H1 (cell line): ENCODE results near the gene AVPR2. TPM values are rescaled to one million over a fixed set of nuclear protein-coding genes. Genes with fewer than 3 reads are reported as not detected.

ENCODE experiments used
- CTCF ChIA-PET: fragments of 300-600 bp; sonication (Branson Sonifier 250); formaldehyde crosslinking; loops from one replicate; lab custom pipeline; 2021; ENCODE audit not compliant: partially characterized antibody; lab: Charles Lee
- POLR2A ChIA-PET: fragments of 300-600 bp; sonication (Branson Sonifier 250); formaldehyde crosslinking; loops from one replicate; lab custom pipeline; 2021; ENCODE audit warnings: inconsistent platforms; ENCODE audit not compliant: partially characterized antibody; lab: Charles Lee
- DNase-seq, 2 experiments: peaks; one replicate each; pipeline versions ENCODE4 v3.0.0 to v3.0.0-alpha.2; 2010 to 2022; ENCODE audit warnings: low spot score in 2 of 2, low read depth in 1 of 2, mixed read lengths in 1 of 2
- FAIRE-seq: peaks from 2 replicates; lab custom pipeline; 2011; peaks lifted over from hg19 to GRCh38; lab: Jason Lieb, UNC
- H2AFZ ChIP-seq: 2 replicates; pipeline ENCODE4 v1.8.1; 2012; ENCODE audit warnings: low read length, inconsistent platforms
- H2AK5ac ChIP-seq: 2 replicates; pipeline ENCODE4 v1.6.1; 2013; ENCODE audit warnings: low read depth, low read length
- H2BK120ac ChIP-seq: replicated peaks from 2 replicates; pipeline ENCODE3; 2013; ENCODE audit warnings: low read depth, low read length, inconsistent platforms
- H2BK12ac ChIP-seq: 2 replicates; pipeline ENCODE4 v1.6.1; 2013; ENCODE audit warnings: low read depth, low read length
- H2BK15ac ChIP-seq: 2 replicates; pipeline ENCODE4 v1.6.1; 2013; ENCODE audit warnings: low read length
- H2BK20ac ChIP-seq: 2 replicates; pipeline ENCODE4 v1.6.1; 2013; ENCODE audit warnings: low read length
- H2BK5ac ChIP-seq: 2 replicates; pipeline ENCODE4 v1.6.1; 2013; ENCODE audit warnings: low read depth, low read length
- H3K14ac ChIP-seq: 2 replicates; pipeline ENCODE4 v1.6.1; 2013; ENCODE audit warnings: inconsistent platforms; ENCODE audit not compliant: insufficient read length
- H3K18ac ChIP-seq: 2 replicates; pipeline ENCODE4 v1.6.1; 2013; ENCODE audit warnings: low read length; ENCODE audit errors: extremely low read depth
- H3K23ac ChIP-seq: 2 replicates; pipeline ENCODE4 v1.6.1; 2013; ENCODE audit warnings: inconsistent platforms; ENCODE audit not compliant: insufficient read length
- H3K23me2 ChIP-seq: 2 replicates; pipeline ENCODE4 v1.6.1; 2013; ENCODE audit warnings: low read depth, low read length
- H3K27ac ChIP-seq: 2 replicates; pipeline ENCODE4 v1.6.1; 2011; ENCODE audit warnings: low read depth, low read length, inconsistent platforms
- H3K27me3 ChIP-seq, 4 experiments: replicated peaks in 1 of 4; 1 replicate in 1 of 4; 2 replicates in 3 of 4; pipeline versions ENCODE4 v1.6.1 to v1.8.1; 2011 to 2013; ENCODE audit warnings: low read length in 3 of 4, mild to moderate bottlenecking in 3 of 4, inconsistent platforms in 2 of 4, mixed read lengths in 2 of 4, moderate library complexity in 1 of 4; ENCODE audit not compliant: control insufficient read depth in 3 of 4, insufficient read depth in 3 of 4; ENCODE audit errors: extremely low read depth in 1 of 4
- H3K36me3 ChIP-seq, 4 experiments: 2 replicates each; pipeline versions ENCODE4 v1.6.1 to v1.8.1; 2011 to 2013; ENCODE audit warnings: mild to moderate bottlenecking in 4 of 4, low read length in 3 of 4, moderate library complexity in 2 of 4, control low read depth in 1 of 4, inconsistent platforms in 1 of 4; ENCODE audit not compliant: insufficient read depth in 4 of 4, control insufficient read depth in 2 of 4
- H3K4ac ChIP-seq: replicated peaks from 2 replicates; pipeline ENCODE3; 2013; ENCODE audit warnings: low read length, low read depth, mixed read lengths, inconsistent platforms; ENCODE audit not compliant: insufficient read length
- H3K4me1 ChIP-seq, 4 experiments: replicated peaks in 1 of 4; 1 replicate in 1 of 4; 2 replicates in 3 of 4; pipeline versions ENCODE4 v1.6.1 to v1.8.1; 2011 to 2013; ENCODE audit warnings: low read length in 3 of 4, inconsistent platforms in 2 of 4, mixed read lengths in 1 of 4; ENCODE audit not compliant: insufficient read depth in 4 of 4, control insufficient read depth in 3 of 4
- H3K4me2 ChIP-seq, 2 experiments: 2 replicates each; pipeline versions ENCODE4 v1.6.1 to v1.8.1; 2011 to 2013; ENCODE audit warnings: low read depth in 2 of 2, low read length in 2 of 2, control low read depth in 1 of 2, inconsistent platforms in 1 of 2, mild to moderate bottlenecking in 1 of 2; ENCODE audit not compliant: insufficient read depth in 1 of 2
- H3K4me3 ChIP-seq, 4 experiments: fragments of 200-600, 300-600 bp in 1 of 4; sonication (generic), shearing (Covaris generic), sonication (Bioruptor Twin) in 1 of 4; 2 replicates each; pipeline versions ENCODE4 v1.5.1 to v1.8.1; 2011 to 2016; ENCODE audit warnings: low read length in 4 of 4, low read depth in 3 of 4, control low read depth in 2 of 4, inconsistent platforms in 2 of 4, mild to moderate bottlenecking in 2 of 4, mixed read lengths in 1 of 4, moderate library complexity in 1 of 4; ENCODE audit not compliant: insufficient read depth in 2 of 4; ENCODE audit errors: extremely low read depth in 1 of 4
- H3K56ac ChIP-seq: replicated peaks from 2 replicates; pipeline ENCODE3; 2013; ENCODE audit warnings: low read depth, mild to moderate bottlenecking, mixed read lengths, low read length, inconsistent platforms; ENCODE audit not compliant: insufficient read length
- H3K79me1 ChIP-seq: 2 replicates; pipeline ENCODE4 v1.6.1; 2013; ENCODE audit warnings: low read depth, low read length, control low read depth
- H3K79me2 ChIP-seq, 2 experiments: 2 replicates each; pipeline versions ENCODE4 v1.6.1 to v1.8.1; 2012 to 2013; ENCODE audit warnings: low read length in 2 of 2, mild to moderate bottlenecking in 2 of 2, inconsistent platforms in 1 of 2; ENCODE audit not compliant: insufficient read depth in 2 of 2, control insufficient read depth in 1 of 2
- H3K9ac ChIP-seq, 4 experiments: replicated peaks in 1 of 4; 1 replicate in 1 of 4; 2 replicates in 3 of 4; pipeline versions ENCODE4 v1.6.1 to v1.8.1; 2011 to 2013; ENCODE audit warnings: low read depth in 3 of 4, low read length in 3 of 4, control low read depth in 2 of 4, mild to moderate bottlenecking in 2 of 4, moderate library complexity in 2 of 4, inconsistent platforms in 1 of 4; ENCODE audit errors: extremely low read depth in 1 of 4
- H3K9me3 ChIP-seq, 2 experiments: 2 replicates each; pipeline versions ENCODE4 v1.6.1 to v1.8.1; 2012 to 2013; ENCODE audit warnings: mild to moderate bottlenecking in 2 of 2, moderate library complexity in 2 of 2, control low read depth in 1 of 2, inconsistent platforms in 1 of 2, low read depth in 1 of 2, low read length in 1 of 2, mixed read lengths in 1 of 2; ENCODE audit not compliant: insufficient read depth in 2 of 2
- H4K20me1 ChIP-seq, 2 experiments: replicated peaks in 1 of 2; 2 replicates each; pipeline versions ENCODE3 to v1.8.1; 2011 to 2013; ENCODE audit warnings: inconsistent platforms in 2 of 2, low read length in 2 of 2, mild to moderate bottlenecking in 1 of 2; ENCODE audit not compliant: insufficient read depth in 2 of 2, control insufficient read depth in 1 of 2
- H4K5ac ChIP-seq: 2 replicates; pipeline ENCODE4 v1.6.1; 2013; ENCODE audit warnings: low read length, low read depth, mixed read lengths, inconsistent platforms; ENCODE audit not compliant: insufficient read length
- H4K8ac ChIP-seq: 2 replicates; pipeline ENCODE4 v1.8.0; 2013; ENCODE audit warnings: mild to moderate bottlenecking, moderate library complexity, low read length, inconsistent platforms; ENCODE audit not compliant: insufficient read depth; ENCODE audit errors: extremely low read depth
- H4K91ac ChIP-seq: replicated peaks from 2 replicates; pipeline ENCODE3; 2013; ENCODE audit warnings: low read length, mixed read lengths, inconsistent platforms; ENCODE audit not compliant: insufficient read length
- EZH2 ChIP-seq: fragments of 200-600 bp; sonication (generic); IDR thresholded peaks from 2 replicates; pipeline ENCODE4 v1.7.1; 2012; ENCODE audit warnings: low read depth, mild to moderate bottlenecking, moderate library complexity, low read length, inconsistent platforms; ENCODE audit not compliant: severe bottlenecking
- GABPA ChIP-seq: IDR thresholded peaks from 2 replicates; pipeline ENCODE4 v1.6.1; 2011; ENCODE audit warnings: mild to moderate bottlenecking, low read length, moderate library complexity, borderline replicate concordance; ENCODE audit not compliant: insufficient read depth
- WGBS, 2 experiments: shearing (Covaris generic) in 1 of 2; methylation state at CpG; one replicate each; pipeline versions ENCODE4 v1.1.6 to v1.1.7; 2013 to 2015; ENCODE audit warnings: low lambda C conversion rate in 2 of 2, mixed read lengths in 2 of 2, inconsistent platforms in 1 of 2, low coverage in 1 of 2, missing lambda C conversion rate in 1 of 2; ENCODE audit not compliant: insufficient replicate concordance in 2 of 2, insufficient coverage in 1 of 2, insufficient read length in 1 of 2; ENCODE audit errors: extremely low coverage in 1 of 2, missing lambda C conversion rate in 1 of 2; 5-methylcytosine and 5-hydroxymethylcytosine counted together
- polyA plus RNA-seq, 7 experiments: library from polyadenylated mRNA; depleted of rRNA in 3 of 7; stranded (reverse) in 5 of 7; unstranded in 2 of 7; fragments of >200 nt in 5 of 7; fragments of 200-250 nt in 2 of 7; gene quantifications; 1 replicate in 5 of 7; 2 replicates in 1 of 7; 4 replicates in 1 of 7; pipeline versions ENCODE4 v1.2.1 to v1.2.3, GENCODE V29; 2011 to 2013; ENCODE audit warnings: missing spikeins in 2 of 7, mixed read lengths in 2 of 7
- total RNA-seq: library from RNA; stranded (reverse); fragmentation: NEBNext Ultra II Directional; extraction: Animal tissue kit (Norgen Biotek cat#: 25700); gene quantifications from 2 replicates; pipeline ENCODE4 v1.2.1, GENCODE V29; 2021

The AVPR2 gene
- total and polyA plus RNA-seq, 2 of the 8 experiments (the other 6 are each of a cell fraction or from before 2014, with no cell fraction given): 0.09 TPM; not detected in 1

GRCh38 chrX:153954558-153955227, 50.2 kb downstream of the AVPR2 start:
- peaks cover 2 to 6% of the 10 kb centered on the region in 2 experiments for H4K20me1 ChIP-seq
- 0 out of 7 replicates have a peak, but pooled peaks cover 0 to 5% (median 0%) of the 10 kb centered on the region in 4 experiments for H3K4me1 ChIP-seq
- H3K4me3 ChIP-seq: no peak overlapping the region
- no peak overlapping the region for H3K9ac ChIP-seq
- no peak overlapping the region for H3K4ac ChIP-seq
- H3K14ac ChIP-seq: no peak overlapping the region
- peaks cover 26 to 93% (median 60%) of the 10 kb centered on the region in 4 experiments; a peak in 7 of 8 replicates for H3K36me3 ChIP-seq
- no peaks in the 10 kb centered on the region for H3K79me2 ChIP-seq
- DNase-seq: no peak
- no peak overlapping the region for H2AFZ ChIP-seq
- no peak overlapping the region for H2BK5ac ChIP-seq
- H3K23me2 ChIP-seq: no peaks in the 10 kb centered on the region
- no peak overlapping the region for H2BK15ac ChIP-seq
- no peak overlapping the region for H2BK20ac ChIP-seq
- H2BK12ac ChIP-seq: no peak overlapping the region
- ChIA-PET POLR2A (interaction anchor here (5.0 kb wide), 1 partner anchor 13 kb away, joined by 26 read pairs; no protein-coding TSS in a partner anchor), CTCF (no interaction called here)
- no peak overlapping the region for H3K56ac ChIP-seq
- no peak overlapping the region for H4K5ac ChIP-seq
- no peak overlapping the region for H4K8ac ChIP-seq
- H3K9me3 ChIP-seq: no peaks in the 10 kb centered on the region
- H3K27me3 ChIP-seq: no peaks in the 10 kb centered on the region
- H3K4me2 ChIP-seq: no peak overlapping the region
- H2AK5ac ChIP-seq: no peak overlapping the region
- no peak overlapping the region for H4K91ac ChIP-seq
- no peak overlapping the region for H3K27ac ChIP-seq
- H3K18ac ChIP-seq: no peak overlapping the region
- 96% methylated on average over 13 of the region's 44 CpGs; no CpG with 5 or more reads in 1 of the 2 experiments for WGBS, 2 experiments
- H2BK120ac ChIP-seq: no peak overlapping the region
- no peak overlapping the region for H3K23ac ChIP-seq
- TF ChIP-seq EZH2 (no peak), GABPA (no peak)
- no peaks in the 10 kb centered on the region for H3K79me1 ChIP-seq
- no peak for FAIRE-seq
